Mammary epithelial cell (primary cell): Measurements from ENCODE around the gene ARFGEF2.

ENCODE experiments used
- EZH2 ChIP-seq: IDR thresholded peaks from 2 replicates; pipeline ENCODE4 v1.6.1; 2012; ENCODE audit warnings: low read length, inconsistent platforms, borderline replicate concordance
- TF ChIP-seq, protein P1 (sequence below), 2 donors: IDR thresholded peaks in 1 of 2; conservative IDR thresholded peaks in 1 of 2; 2 replicates each; pipeline ENCODE4 v1.5.1; 2011 to 2012; ENCODE audit warnings: inconsistent platforms in 2 of 2, low read length in 2 of 2, mild to moderate bottlenecking in 2 of 2, control low read depth in 1 of 2, low read depth in 1 of 2; ENCODE audit not compliant: insufficient read depth in 1 of 2; ENCODE audit errors: extremely low read depth in 1 of 2

DNA sequence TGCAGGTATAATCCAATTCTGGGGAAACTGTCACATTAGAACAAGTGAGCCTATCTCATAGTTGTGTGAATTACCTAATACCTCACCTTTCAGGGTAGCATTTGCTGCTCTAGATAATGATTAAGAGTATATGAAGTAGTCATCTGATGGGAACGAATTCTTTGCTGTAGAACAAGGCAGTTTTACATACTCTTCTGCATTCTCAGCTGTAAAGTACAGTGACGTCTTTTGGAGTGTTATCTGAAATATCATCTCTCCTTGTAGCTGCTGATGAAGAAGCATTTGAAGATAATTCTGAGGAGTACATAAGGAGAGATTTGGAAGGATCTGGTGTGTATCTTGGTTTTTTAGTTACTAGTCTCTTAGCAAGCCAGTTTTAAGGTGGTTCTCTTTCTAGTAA is 153.0 kb downstream of the ARFGEF2 start:
- TF ChIP-seq, protein P1, sequence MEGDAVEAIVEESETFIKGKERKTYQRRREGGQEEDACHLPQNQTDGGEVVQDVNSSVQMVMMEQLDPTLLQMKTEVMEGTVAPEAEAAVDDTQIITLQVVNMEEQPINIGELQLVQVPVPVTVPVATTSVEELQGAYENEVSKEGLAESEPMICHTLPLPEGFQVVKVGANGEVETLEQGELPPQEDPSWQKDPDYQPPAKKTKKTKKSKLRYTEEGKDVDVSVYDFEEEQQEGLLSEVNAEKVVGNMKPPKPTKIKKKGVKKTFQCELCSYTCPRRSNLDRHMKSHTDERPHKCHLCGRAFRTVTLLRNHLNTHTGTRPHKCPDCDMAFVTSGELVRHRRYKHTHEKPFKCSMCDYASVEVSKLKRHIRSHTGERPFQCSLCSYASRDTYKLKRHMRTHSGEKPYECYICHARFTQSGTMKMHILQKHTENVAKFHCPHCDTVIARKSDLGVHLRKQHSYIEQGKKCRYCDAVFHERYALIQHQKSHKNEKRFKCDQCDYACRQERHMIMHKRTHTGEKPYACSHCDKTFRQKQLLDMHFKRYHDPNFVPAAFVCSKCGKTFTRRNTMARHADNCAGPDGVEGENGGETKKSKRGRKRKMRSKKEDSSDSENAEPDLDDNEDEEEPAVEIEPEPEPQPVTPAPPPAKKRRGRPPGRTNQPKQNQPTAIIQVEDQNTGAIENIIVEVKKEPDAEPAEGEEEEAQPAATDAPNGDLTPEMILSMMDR (conservative IDR thresholded peaks at IDR 0.05 in 1 of 2, IDR thresholded peaks at IDR 0.05 in 1 of 2; ENCODE audit: extremely low read depth in 1 of 2, insufficient read depth in 1 of 2, low read depth in 1 of 2, low read length in 2 of 2): no peak
- no peak for TF ChIP-seq EZH2
